ENCODE measurements around the gene USP44. TPM values are rescaled to one million over a fixed set of nuclear protein-coding genes. Genes with fewer than 3 reads are reported as not detected.

The USP44 gene
- 1 to 10 TPM; 3.3 to 6.2 (median 5.3) TPM for total RNA-seq

- Histone ChIP-seq H3K27me3 (no peaks in the 10 kb centered on the region), H3K9me3 (peaks cover 0 to 3% (median 0%) of the 10 kb centered on the region in 4 donors), H3K27ac (replicated peaks in 1 of 4) (no peak within 1 kb of the TSS), H3K36me3 (peaks cover 0 to 3% (median 0%) of the 10 kb centered on the region in 4 donors), H3K4me3 (no peak within 1 kb of the TSS), H3K4me1 (peaks cover 0 to 20% (median 9%) of the 10 kb centered on the region in 4 donors)
- intact Hi-C loops (cut with DNase I): no loop called here
- WGBS: 69% methylated on average over 6 of the region's 9 CpGs
- TF ChIP-seq POLR2AphosphoS5 (IDR thresholded peaks at IDR 0.05) (no peak), POLR2A (IDR thresholded peaks at IDR 0.05; ENCODE audit: low read depth) (no peak), EP300 (IDR thresholded peaks at IDR 0.05) (no peak), CTCF (IDR thresholded peaks at IDR 0.05) (no peak)
- DNase-seq (ENCODE audit: extremely low spot score): no peak
Observed at GRCh38 chr12:95551305-95551704, at the start of gene USP44. Gene USP44, minus strand, starts transcription at chr12:95551476. Its CDS starts 17,220 bp downstream, at chr12:95534256.

GRCh38 chr12:95600567-95600966, 49.3 kb upstream of the USP44 start:
- H3K27me3 ChIP-seq: no peaks in the 10 kb centered on the region
- TF ChIP-seq POLR2AphosphoS5 (IDR thresholded peaks at IDR 0.05): no peak
- no peak for TF ChIP-seq CTCF (IDR thresholded peaks at IDR 0.05)
- no peak for TF ChIP-seq EP300 (IDR thresholded peaks at IDR 0.05)
- TF ChIP-seq POLR2A (IDR thresholded peaks at IDR 0.05; ENCODE audit: low read depth): no peak
- 85% methylated on average over 8 of the region's 8 CpGs for WGBS
- H3K27ac ChIP-seq (replicated peaks in 1 of 4): peak overlapping the region in 1 of 4 donors; percentile 14
- H3K4me1 ChIP-seq: peaks cover 0 to 12% (median 2%) of the 10 kb centered on the region in 4 donors
- no peak overlapping the region for H3K4me3 ChIP-seq
- peak; percentile 89 for DNase-seq (ENCODE audit: extremely low spot score)
- intact Hi-C loops (cut with DNase I): no loop called here
- no peaks in the 10 kb centered on the region for H3K9me3 ChIP-seq
- no peaks in the 10 kb centered on the region for H3K36me3 ChIP-seq

GRCh38 chr12:95599880-95600279, 48.6 kb upstream of the USP44 start:
- no peak for DNase-seq (ENCODE audit: extremely low spot score)
- H3K4me3 ChIP-seq: no peak overlapping the region
- H3K36me3 ChIP-seq: no peaks in the 10 kb centered on the region
- intact Hi-C loops (cut with DNase I): no loop called here
- no peak for TF ChIP-seq CTCF (IDR thresholded peaks at IDR 0.05)
- no peak for TF ChIP-seq POLR2AphosphoS5 (IDR thresholded peaks at IDR 0.05)
- no peak for TF ChIP-seq POLR2A (IDR thresholded peaks at IDR 0.05; ENCODE audit: low read depth)
- TF ChIP-seq EP300 (IDR thresholded peaks at IDR 0.05): no peak
- H3K27ac ChIP-seq (replicated peaks in 1 of 4): no peak overlapping the region
- H3K4me1 ChIP-seq: peaks cover 0 to 6% (median 0%) of the 10 kb centered on the region in 4 donors
- 91% methylated on average over 5 of the region's 5 CpGs for WGBS
- H3K9me3 ChIP-seq: no peaks in the 10 kb centered on the region
- no peaks in the 10 kb centered on the region for H3K27me3 ChIP-seq

GRCh38 chr12:95594136-95594535, 42.9 kb upstream of the USP44 start:
- H3K4me1 ChIP-seq: peaks cover 7 to 13% (median 10%) of the 10 kb centered on the region in 4 donors
- H3K9me3 ChIP-seq: no peaks in the 10 kb centered on the region
- WGBS: 58% methylated on average over 2 of the region's 2 CpGs
- no peak overlapping the region for H3K4me3 ChIP-seq
- no peak for DNase-seq (ENCODE audit: extremely low spot score)
- no peak overlapping the region for H3K27ac ChIP-seq (replicated peaks in 1 of 4)
- H3K36me3 ChIP-seq: no peaks in the 10 kb centered on the region
- intact Hi-C loops (cut with DNase I): no loop called here
- TF ChIP-seq CTCF (IDR thresholded peaks at IDR 0.05): no peak
- no peak for TF ChIP-seq EP300 (IDR thresholded peaks at IDR 0.05)
- TF ChIP-seq POLR2AphosphoS5 (IDR thresholded peaks at IDR 0.05): no peak
- TF ChIP-seq POLR2A (IDR thresholded peaks at IDR 0.05; ENCODE audit: low read depth): no peak
- H3K27me3 ChIP-seq: no peaks in the 10 kb centered on the region

Data from esophagus muscularis mucosa (tissue), 4 donors.